ENCODE data around the gene PGM3.

GRCh38 chr6:83215131-83216047 lies 22.3 kb upstream of the PGM3 start:
- TF ChIP-seq GATA2 (IDR thresholded peaks at IDR 0.05; ENCODE audit: insufficient read depth, insufficient read length, low read depth, low read length) (no peak), JUN (IDR thresholded peaks at IDR 0.05; ENCODE audit: borderline replicate concordance, insufficient read depth, insufficient read length, low read depth) (no peak), CTCF (IDR thresholded peaks at IDR 0.05; ENCODE audit: extremely low read depth in 1 of 2, insufficient read depth in 1 of 2, low read depth in 1 of 2, low read length in 2 of 2) (peak; percentile 82 to 83), POLR2A (IDR thresholded peaks at IDR 0.05; ENCODE audit: low read depth, low read length) (no peak), POLR2AphosphoS5 (IDR thresholded peaks at IDR 0.05; ENCODE audit: insufficient read depth, low read depth, low read length) (no peak), EZH2 (IDR thresholded peaks at IDR 0.05; ENCODE audit: borderline replicate concordance, low read depth, low read length, severe bottlenecking) (no peak), MYC (IDR thresholded peaks at IDR 0.05; ENCODE audit: low read depth, low read length) (no peak)

Data from endothelial cell of umbilical vein (primary cell).